ENCODE results near the gene ZNF526. TPM values are rescaled to one million over a fixed set of nuclear protein-coding genes. Genes with fewer than 3 reads are reported as not detected.

The ZNF526 gene
- total and polyA plus RNA-seq, 9 of the 15 experiments (the other 6 are each of a cell fraction or from before 2014, with no cell fraction given): 1.3 to 17.9 (median 6.2) TPM

- no peak for TF ChIP-seq STAT5A (IDR thresholded peaks at IDR 0.05; ENCODE audit: borderline replicate concordance, low read length)
- TF ChIP-seq MAFF (IDR thresholded peaks at IDR 0.05; ENCODE audit: low read length): no peak
- TF ChIP-seq BACH1 (tag; IDR thresholded peaks at IDR 0.05): no peak
- no peak for TF ChIP-seq NR2C1 (IDR thresholded peaks at IDR 0.05)
- no peak for TF ChIP-seq NR2C1 (tag; IDR thresholded peaks at IDR 0.05)
- no peak; the same call in 1 of the 2 replicates for TF ChIP-seq ILF3 (IDR thresholded peaks at IDR 0.05; ENCODE audit: borderline replicate concordance)
- TF ChIP-seq TAL1 (IDR thresholded peaks at IDR 0.05): no peak
- TF ChIP-seq, protein P1, sequence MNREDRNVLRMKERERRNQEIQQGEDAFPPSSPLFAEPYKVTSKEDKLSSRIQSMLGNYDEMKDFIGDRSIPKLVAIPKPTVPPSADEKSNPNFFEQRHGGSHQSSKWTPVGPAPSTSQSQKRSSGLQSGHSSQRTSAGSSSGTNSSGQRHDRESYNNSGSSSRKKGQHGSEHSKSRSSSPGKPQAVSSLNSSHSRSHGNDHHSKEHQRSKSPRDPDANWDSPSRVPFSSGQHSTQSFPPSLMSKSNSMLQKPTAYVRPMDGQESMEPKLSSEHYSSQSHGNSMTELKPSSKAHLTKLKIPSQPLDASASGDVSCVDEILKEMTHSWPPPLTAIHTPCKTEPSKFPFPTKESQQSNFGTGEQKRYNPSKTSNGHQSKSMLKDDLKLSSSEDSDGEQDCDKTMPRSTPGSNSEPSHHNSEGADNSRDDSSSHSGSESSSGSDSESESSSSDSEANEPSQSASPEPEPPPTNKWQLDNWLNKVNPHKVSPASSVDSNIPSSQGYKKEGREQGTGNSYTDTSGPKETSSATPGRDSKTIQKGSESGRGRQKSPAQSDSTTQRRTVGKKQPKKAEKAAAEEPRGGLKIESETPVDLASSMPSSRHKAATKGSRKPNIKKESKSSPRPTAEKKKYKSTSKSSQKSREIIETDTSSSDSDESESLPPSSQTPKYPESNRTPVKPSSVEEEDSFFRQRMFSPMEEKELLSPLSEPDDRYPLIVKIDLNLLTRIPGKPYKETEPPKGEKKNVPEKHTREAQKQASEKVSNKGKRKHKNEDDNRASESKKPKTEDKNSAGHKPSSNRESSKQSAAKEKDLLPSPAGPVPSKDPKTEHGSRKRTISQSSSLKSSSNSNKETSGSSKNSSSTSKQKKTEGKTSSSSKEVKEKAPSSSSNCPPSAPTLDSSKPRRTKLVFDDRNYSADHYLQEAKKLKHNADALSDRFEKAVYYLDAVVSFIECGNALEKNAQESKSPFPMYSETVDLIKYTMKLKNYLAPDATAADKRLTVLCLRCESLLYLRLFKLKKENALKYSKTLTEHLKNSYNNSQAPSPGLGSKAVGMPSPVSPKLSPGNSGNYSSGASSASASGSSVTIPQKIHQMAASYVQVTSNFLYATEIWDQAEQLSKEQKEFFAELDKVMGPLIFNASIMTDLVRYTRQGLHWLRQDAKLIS (CRISPR knock-in tag; IDR thresholded peaks at IDR 0.05): 0 out of 2 replicates have a peak, but pooled peaks have one; percentile 34
- no peak for TF ChIP-seq CTCF (IDR thresholded peaks at IDR 0.05 in 2 of 3, conservative IDR thresholded peaks at IDR 0.05 in 1 of 3; ENCODE audit: insufficient read depth in 2 of 3, low read depth in 1 of 3, low read length in 3 of 3)
- TF ChIP-seq CREM (IDR thresholded peaks at IDR 0.05; ENCODE audit: low read depth): peak; percentile 95
- no peak for TF ChIP-seq DIDO1 (tag; IDR thresholded peaks at IDR 0.05; ENCODE audit: low read depth)
- TF ChIP-seq ZNF644 (tag; IDR thresholded peaks at IDR 0.05; ENCODE audit: low read depth): no peak
- TF ChIP-seq NFYB (IDR thresholded peaks at IDR 0.05; ENCODE audit: extremely low read depth, insufficient read length): no peak
- no peak for TF ChIP-seq ZNF79 (CRISPR knock-in tag; IDR thresholded peaks at IDR 0.05; ENCODE audit: low read depth)
- TF ChIP-seq BRD9 (IDR thresholded peaks at IDR 0.05; ENCODE audit: low read depth, partially characterized antibody): no peak
- no peak for TF ChIP-seq NR2F6 (CRISPR knock-in tag; IDR thresholded peaks at IDR 0.05)
- TF ChIP-seq ZNF23 (CRISPR knock-in tag; IDR thresholded peaks at IDR 0.05): no peak
- no peak for TF ChIP-seq ZKSCAN1 (IDR thresholded peaks at IDR 0.05; ENCODE audit: low read depth, low read length)
- TF ChIP-seq FOXK2 (conservative IDR thresholded peaks at IDR 0.05 in 1 of 2, IDR thresholded peaks at IDR 0.05 in 1 of 2; ENCODE audit: low read depth in 2 of 2): no peak
- TF ChIP-seq SMARCA4 (IDR thresholded peaks at IDR 0.05): no peak
- no peak for TF ChIP-seq OTX1 (CRISPR knock-in tag; IDR thresholded peaks at IDR 0.05)
- TF ChIP-seq, protein P2, sequence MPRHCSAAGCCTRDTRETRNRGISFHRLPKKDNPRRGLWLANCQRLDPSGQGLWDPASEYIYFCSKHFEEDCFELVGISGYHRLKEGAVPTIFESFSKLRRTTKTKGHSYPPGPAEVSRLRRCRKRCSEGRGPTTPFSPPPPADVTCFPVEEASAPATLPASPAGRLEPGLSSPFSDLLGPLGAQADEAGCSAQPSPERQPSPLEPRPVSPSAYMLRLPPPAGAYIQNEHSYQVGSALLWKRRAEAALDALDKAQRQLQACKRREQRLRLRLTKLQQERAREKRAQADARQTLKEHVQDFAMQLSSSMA (CRISPR knock-in tag; IDR thresholded peaks at IDR 0.05): no peak
- no peak for TF ChIP-seq USF2 (CRISPR knock-in tag; IDR thresholded peaks at IDR 0.05)
These were observed 35.0 kb downstream of the ZNF526 start, which contains the start of gene ERF (continued) for GRCh38 chr19:42254850-42255765.

All from K562 (cell line).